OCI-LY3 (cell line): ENCODE results near the gene SYT3.

Experiments used
- CTCF ChIP-seq: fragments of 200-600, 300-600 bp; sonication (generic); IDR thresholded peaks from 2 replicates; pipeline ENCODE4 v1.5.1; 2014; ENCODE audit warnings: antibody characterized with exemption, low read length, low read depth
- EZH2phosphoT487 ChIP-seq: fragments of 200-600 bp; shearing (Covaris generic); IDR thresholded peaks from 2 replicates; pipeline ENCODE4 v1.6.1; 2018; ENCODE audit warnings: antibody characterized with exemption, mixed run types, low read depth

- no peak for TF ChIP-seq EZH2phosphoT487
- no peak for TF ChIP-seq CTCF
Observed at GRCh38 chr19:50678323-50678722, 38.6 kb upstream of the SYT3 start.
